Stimulated activated CD4-positive, alpha-beta T cell treated with anti-CD3 and anti-CD28 coated beads, Interleukin-4, amount 100 ng/mL, for 24 hours (primary cell): ENCODE data around the gene C2CD4C.
"Not testable (repeated sequence)": the region's sequence is repeated elsewhere in the genome, so short reads cannot be mapped to it uniquely, and the experiment has no call there.

ENCODE experiments used
- DNase-seq: peaks from one replicate; pipeline ENCODE4 v3.0.0-alpha.2; 2020

Gene C2CD4C

GRCh38 chr19:397941-398706 lies 10.8 kb downstream of the C2CD4C start:
- no peak for DNase-seq

- DNase-seq: no peak
Measured at GRCh38 chr19:397321-397720, 11.6 kb downstream of the C2CD4C start.

GRCh38 chr19:395467-395866 lies 13.5 kb downstream of the C2CD4C start:
- no peak for DNase-seq

GRCh38 chr19:394857-395256 lies 14.1 kb downstream of the C2CD4C start:
- DNase-seq: not testable (repeated sequence)

GRCh38 chr19:393560-393959 lies 15.4 kb downstream of the C2CD4C start:
- not testable (repeated sequence) for DNase-seq

- DNase-seq: no peak
Measured at GRCh38 chr19:392375-392970, 16.5 kb downstream of the C2CD4C start.

- DNase-seq: no peak
Measured at GRCh38 chr19:391726-392374, 17.1 kb downstream of the C2CD4C start.

- DNase-seq: no peak
Measured at GRCh38 chr19:391207-391557, 17.8 kb downstream of the C2CD4C start.

GRCh38 chr19:390386-391206 lies 18.4 kb downstream of the C2CD4C start:
- DNase-seq: no peak

- DNase-seq: no peak
Measured at GRCh38 chr19:389935-390289, 19.0 kb downstream of the C2CD4C start.

GRCh38 chr19:389255-389934 lies 19.6 kb downstream of the C2CD4C start:
- no peak for DNase-seq

- DNase-seq: no peak
Measured at GRCh38 chr19:388691-389090, 20.3 kb downstream of the C2CD4C start.

- no peak for DNase-seq
Measured at GRCh38 chr19:387777-388176, 21.2 kb downstream of the C2CD4C start.

GRCh38 chr19:386632-387301 lies 22.2 kb downstream of the C2CD4C start:
- not testable (repeated sequence) for DNase-seq

GRCh38 chr19:386189-386588 lies 22.8 kb downstream of the C2CD4C start:
- not testable (repeated sequence) for DNase-seq

- no peak for DNase-seq
Measured at GRCh38 chr19:384799-385169, 24.2 kb downstream of the C2CD4C start.

GRCh38 chr19:383922-384798 lies 24.8 kb downstream of the C2CD4C start:
- DNase-seq: no peak

- DNase-seq: no peak
Measured at GRCh38 chr19:383040-383439, 25.9 kb downstream of the C2CD4C start.

- DNase-seq: peak; percentile 67
Measured at GRCh38 chr19:382578-382977, 26.4 kb downstream of the C2CD4C start.

GRCh38 chr19:381901-382300 lies 27.0 kb downstream of the C2CD4C start:
- not testable (repeated sequence) for DNase-seq

GRCh38 chr19:380618-381219 lies 28.2 kb downstream of the C2CD4C start:
- DNase-seq: not testable (repeated sequence)
